Activated naive CD4-positive, alpha-beta T cell (primary cell): ENCODE data around the gene SLC37A1.

Experiments
- DNase-seq, 4 experiments: peaks; one replicate each; lab custom pipeline; 2025; lab: John Stamatoyannopoulos, UW

The SLC37A1 gene

DNA sequence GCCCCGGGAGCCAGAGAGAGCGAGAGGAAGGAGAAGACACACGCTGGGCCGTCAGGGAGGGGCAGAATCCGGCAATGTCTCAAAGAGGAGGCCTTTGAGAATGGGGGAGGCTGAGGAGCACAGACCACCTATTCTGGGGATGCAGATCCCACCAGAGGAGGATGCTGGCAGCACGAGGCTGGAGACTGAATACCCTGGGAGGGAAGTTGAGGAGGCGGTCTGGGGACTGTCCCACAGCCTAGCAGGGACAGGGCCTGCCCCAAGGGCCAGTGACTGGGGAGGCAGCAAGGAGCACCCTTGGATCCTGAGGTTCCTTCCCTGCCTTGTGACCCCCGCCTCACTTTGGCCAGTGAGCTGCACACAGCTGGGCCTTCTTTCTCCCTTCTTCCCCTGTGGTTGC is 49.2 kb downstream of the SLC37A1 start:
- DNase-seq, result no peak

- DNase-seq, result no peak
These were observed 49.6 kb downstream of the SLC37A1 start for GRCh38 chr21:42563261-42563660.

- no peak for DNase-seq
These were observed 50.0 kb downstream of the SLC37A1 start for GRCh38 chr21:42563686-42564085.

DNA sequence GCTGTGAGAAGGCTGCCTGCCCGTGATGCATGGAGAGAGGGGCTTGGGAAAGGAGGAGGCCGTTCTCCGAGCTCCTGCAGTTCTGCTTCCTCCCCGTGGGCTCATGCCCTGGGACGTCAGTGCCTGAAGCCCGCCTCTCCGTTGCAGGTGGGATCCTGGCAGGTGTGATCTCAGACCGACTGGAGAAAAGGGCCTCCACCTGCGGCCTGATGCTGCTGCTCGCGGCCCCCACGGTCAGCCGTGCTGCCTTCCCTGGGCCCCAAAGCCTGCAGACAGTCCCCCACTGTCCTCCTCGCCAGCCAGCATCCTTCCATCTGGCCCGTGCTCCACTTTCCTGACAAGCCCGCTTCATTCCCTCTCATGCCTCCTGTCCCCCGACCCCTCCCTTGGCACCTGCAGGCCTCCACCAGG is 50.9 kb downstream of the SLC37A1 start:
- DNase-seq, result no peak

GRCh38 chr21:42565206-42565810 is 51.7 kb downstream of the SLC37A1 start:
- no peak for DNase-seq

GRCh38 chr21:42565886-42566523 is 52.4 kb downstream of the SLC37A1 start:
- no peak for DNase-seq

DNA sequence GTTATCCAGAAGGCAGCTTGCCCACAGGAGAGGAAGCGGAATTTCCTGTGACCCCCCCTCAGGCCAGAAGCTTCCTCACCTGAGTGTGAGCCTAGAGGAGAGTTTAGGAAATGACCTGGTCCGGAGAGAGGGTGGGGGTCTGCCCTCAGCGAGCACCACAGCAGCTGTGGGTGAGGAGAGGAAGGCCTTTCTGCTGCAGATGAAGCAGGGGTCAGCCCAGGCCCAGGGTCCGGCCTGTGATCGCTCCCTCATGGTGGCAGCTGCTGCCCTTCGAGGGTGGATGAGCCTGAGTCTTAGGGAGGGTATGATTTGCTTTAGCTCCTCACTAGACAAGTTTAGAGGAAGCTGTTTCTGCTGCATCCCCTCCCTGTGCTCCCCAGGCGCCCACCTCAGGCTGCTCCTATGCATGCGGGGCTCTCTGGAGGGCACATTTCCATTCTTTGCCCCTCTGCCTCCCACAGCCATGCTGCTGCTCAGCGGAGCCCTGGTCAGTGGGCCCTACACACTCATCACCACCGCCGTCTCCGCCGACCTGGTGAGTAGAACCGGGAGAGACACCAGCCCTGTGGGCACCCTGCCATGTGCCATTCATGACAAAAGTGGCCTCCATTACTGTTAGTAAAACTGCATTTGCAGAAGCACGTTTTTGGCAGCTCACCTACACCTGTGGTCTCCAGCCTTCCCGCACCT is 53.0 kb downstream of the SLC37A1 start:
- no peak for DNase-seq

DNA sequence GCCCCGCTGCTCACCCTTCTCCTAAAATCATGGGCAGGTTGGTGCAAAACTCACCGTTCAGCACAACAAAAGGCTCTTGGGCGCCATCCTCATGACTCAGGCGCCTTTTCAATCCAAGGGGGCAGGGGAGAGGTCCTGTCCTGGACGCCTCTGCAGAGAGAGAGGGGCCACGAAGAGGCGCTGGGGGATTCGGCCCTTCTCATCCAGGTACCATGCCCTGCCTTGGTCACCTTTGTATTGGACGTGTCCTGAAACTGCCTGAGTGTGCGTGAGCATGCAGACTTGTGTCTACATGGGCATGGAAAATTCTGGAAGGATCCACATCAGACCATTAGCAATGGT is 53.5 kb downstream of the SLC37A1 start:
- no peak for DNase-seq

GRCh38 chr21:42567861-42568260 is 54.2 kb downstream of the SLC37A1 start:
- no peak for DNase-seq

DNA sequence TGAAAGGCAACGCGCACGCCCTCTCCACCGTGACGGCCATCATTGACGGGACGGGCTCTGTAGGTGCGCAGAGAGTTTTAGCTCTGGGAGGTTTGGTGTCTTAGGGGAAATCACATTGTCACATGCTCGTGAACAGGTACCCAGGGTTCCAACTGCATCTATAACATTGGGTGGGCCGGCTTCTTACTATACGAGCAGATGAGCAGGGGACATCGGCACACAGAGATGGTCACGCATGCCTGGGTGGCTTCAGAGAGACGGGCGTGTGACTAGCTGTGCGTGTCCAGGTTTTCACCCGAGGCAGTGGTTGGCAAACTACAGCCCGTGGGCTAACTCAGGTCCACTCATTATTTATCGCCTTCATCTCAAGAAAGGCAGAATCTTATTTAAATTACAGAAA is 54.7 kb downstream of the SLC37A1 start:
- no peak for DNase-seq

DNA sequence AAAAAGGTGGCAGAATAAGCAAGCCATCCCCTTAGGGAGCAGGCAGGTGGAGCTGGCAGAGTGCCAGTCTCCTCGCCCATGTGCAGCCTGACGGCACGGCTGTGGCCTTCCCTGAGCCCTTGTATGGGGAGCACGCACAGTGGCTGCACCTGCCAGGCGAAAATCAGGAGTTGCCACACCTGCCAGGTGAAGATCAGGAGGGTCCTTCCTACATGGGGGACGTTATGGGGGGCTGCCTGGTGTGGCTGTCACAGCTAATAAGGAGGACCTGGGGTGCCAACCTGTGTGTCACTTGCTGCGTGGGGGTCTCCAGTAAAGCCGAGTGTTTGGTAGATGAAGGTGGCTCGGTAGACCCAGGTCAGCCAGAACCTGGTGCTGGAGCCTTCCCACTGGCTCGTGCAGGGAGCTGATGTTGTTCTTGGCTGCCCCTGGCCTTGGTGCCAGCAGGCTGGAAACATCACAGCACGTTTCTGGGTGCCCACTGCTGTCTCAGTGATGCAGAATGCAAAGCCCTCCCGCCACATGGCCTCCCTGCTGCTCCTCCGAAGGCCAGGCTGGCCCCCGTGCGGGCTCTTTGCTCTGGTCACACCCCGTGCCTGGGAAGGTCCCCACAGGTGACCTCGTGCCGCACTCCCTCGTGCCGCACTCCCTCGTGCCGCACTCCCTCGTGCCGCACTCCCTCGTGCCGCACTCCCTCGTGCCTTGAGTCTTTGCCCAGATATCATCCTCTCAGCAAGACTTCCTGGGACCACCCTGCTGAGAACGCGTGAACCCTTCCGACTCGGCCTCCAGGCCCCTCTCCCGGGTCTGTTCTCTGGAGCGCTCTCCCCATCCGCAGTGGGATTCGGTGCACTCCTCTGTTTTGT is 55.4 kb downstream of the SLC37A1 start:
- no peak for DNase-seq

- no peak for DNase-seq
These were observed 56.2 kb downstream of the SLC37A1 start for GRCh38 chr21:42569732-42570301.

GRCh38 chr21:42570362-42570761 is 56.7 kb downstream of the SLC37A1 start:
- DNase-seq, result no peak

DNA sequence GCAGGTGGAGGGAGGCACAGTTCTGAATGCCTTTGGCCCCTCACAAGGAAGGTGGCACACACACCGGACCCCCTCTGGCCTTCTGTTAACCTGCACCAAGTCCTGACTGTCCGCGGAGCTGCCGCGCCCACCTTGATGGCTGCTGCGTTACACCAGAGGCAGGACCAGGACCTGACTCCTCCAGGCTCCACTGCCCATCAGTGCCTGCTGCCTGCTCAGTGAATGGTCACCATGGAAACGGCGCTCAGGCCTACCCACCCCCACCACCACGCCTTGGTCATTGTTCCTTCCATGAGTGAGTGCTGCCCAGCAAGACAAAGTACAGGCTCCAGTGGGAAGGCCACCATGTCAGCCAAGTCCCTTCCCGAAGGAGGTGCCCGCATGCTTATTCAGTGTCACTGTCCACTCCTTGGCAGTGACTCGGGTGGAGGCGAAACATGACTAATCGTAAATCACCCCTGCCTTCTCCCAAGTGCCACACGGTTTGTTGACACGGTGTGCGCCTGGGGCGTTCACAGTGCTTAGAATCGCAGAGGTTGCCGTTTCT is 57.3 kb downstream of the SLC37A1 start:
- no peak for DNase-seq

GRCh38 chr21:42571391-42572150 is 57.9 kb downstream of the SLC37A1 start:
- DNase-seq, result no peak

GRCh38 chr21:42572906-42573495 is 59.3 kb downstream of the SLC37A1 start:
- no peak for DNase-seq

GRCh38 chr21:42574234-42575027 is 60.8 kb downstream of the SLC37A1 start:
- no peak for DNase-seq

DNA sequence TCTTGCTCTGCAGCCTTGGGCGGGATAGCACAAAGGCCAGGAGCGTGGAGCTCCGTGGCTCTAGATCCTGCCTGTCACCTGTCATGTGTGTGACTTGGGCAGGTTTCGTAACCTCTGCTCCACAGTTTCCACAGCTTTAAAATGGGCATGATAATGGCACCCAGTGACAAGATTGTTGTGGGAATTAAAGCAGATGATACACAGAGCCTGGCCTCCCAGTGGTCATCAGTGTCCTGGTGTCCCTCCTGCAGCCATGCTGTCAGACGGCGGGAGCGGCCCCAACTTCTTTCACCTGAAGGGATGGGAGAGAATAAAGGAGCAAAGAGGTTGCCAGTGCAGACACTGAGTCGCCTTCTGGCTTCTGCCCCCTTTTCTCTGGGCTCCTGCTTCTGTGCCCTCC is 61.5 kb downstream of the SLC37A1 start:
- DNase-seq, result no peak

DNA sequence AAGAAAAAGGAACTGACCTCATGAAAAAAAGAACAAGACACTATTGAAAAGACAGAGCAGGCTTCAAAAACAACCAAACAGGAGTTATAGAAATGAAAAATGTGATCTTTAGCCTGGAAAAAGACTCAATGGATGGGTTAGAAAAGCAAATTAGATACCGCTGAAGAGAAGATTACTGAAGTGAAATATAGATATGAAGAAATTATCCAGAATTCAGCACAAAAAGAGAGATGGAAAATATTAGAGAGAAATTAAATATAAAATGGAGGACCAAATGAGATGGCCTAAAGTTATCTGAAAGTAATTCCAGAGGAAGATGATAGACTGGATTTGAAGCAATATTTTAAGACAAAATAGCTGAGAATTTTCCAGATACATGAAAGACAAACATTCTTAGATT is 63.0 kb downstream of the SLC37A1 start:
- DNase-seq, result no peak

DNA sequence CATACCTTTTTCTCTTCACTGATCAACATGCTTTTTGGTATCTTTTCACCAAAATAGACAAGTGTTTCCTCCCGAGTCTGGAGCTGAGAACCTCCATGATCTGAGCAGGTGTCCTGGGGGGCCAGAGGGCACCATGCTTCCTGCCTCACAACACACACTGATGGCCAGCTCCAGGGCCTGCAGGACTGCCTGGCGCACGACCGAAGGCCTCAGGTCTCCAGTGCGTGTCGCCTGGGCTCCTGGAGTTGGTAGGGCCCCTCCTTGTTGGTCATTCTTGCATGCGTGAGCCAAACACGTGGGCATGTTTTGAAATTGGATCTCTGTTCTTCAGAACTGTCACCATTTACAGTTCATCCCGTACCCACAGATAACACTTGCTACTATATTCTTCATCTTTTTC is 64.4 kb downstream of the SLC37A1 start:
- DNase-seq, result no peak
